H1 (cell line): ENCODE data around the gene ELMO1. TPM values are rescaled to one million over a fixed set of nuclear protein-coding genes. Genes with fewer than 3 reads are reported as not detected.

Experiments used
- CTCF ChIA-PET: fragments of 300-600 bp; sonication (Branson Sonifier 250); formaldehyde crosslinking; loops from one replicate; lab custom pipeline; 2021; ENCODE audit not compliant: partially characterized antibody; lab: Charles Lee
- POLR2A ChIA-PET: fragments of 300-600 bp; sonication (Branson Sonifier 250); formaldehyde crosslinking; loops from one replicate; lab custom pipeline; 2021; ENCODE audit warnings: inconsistent platforms; ENCODE audit not compliant: partially characterized antibody; lab: Charles Lee
- DNase-seq, 2 experiments: peaks; one replicate each; pipeline versions ENCODE4 v3.0.0 to v3.0.0-alpha.2; 2010 to 2022; ENCODE audit warnings: low spot score in 2 of 2, low read depth in 1 of 2, mixed read lengths in 1 of 2
- FAIRE-seq: peaks from 2 replicates; lab custom pipeline; 2011; peaks lifted over from hg19 to GRCh38; lab: Jason Lieb, UNC
- H2AFZ ChIP-seq: 2 replicates; pipeline ENCODE4 v1.8.1; 2012; ENCODE audit warnings: low read length, inconsistent platforms
- H2AK5ac ChIP-seq: 2 replicates; pipeline ENCODE4 v1.6.1; 2013; ENCODE audit warnings: low read depth, low read length
- H2BK120ac ChIP-seq: replicated peaks from 2 replicates; pipeline ENCODE3; 2013; ENCODE audit warnings: low read depth, low read length, inconsistent platforms
- H2BK12ac ChIP-seq: 2 replicates; pipeline ENCODE4 v1.6.1; 2013; ENCODE audit warnings: low read depth, low read length
- H2BK15ac ChIP-seq: 2 replicates; pipeline ENCODE4 v1.6.1; 2013; ENCODE audit warnings: low read length
- H2BK20ac ChIP-seq: 2 replicates; pipeline ENCODE4 v1.6.1; 2013; ENCODE audit warnings: low read length
- H2BK5ac ChIP-seq: 2 replicates; pipeline ENCODE4 v1.6.1; 2013; ENCODE audit warnings: low read depth, low read length
- H3K14ac ChIP-seq: 2 replicates; pipeline ENCODE4 v1.6.1; 2013; ENCODE audit warnings: inconsistent platforms; ENCODE audit not compliant: insufficient read length
- H3K18ac ChIP-seq: 2 replicates; pipeline ENCODE4 v1.6.1; 2013; ENCODE audit warnings: low read length; ENCODE audit errors: extremely low read depth
- H3K23ac ChIP-seq: 2 replicates; pipeline ENCODE4 v1.6.1; 2013; ENCODE audit warnings: inconsistent platforms; ENCODE audit not compliant: insufficient read length
- H3K23me2 ChIP-seq: 2 replicates; pipeline ENCODE4 v1.6.1; 2013; ENCODE audit warnings: low read depth, low read length
- H3K27ac ChIP-seq: 2 replicates; pipeline ENCODE4 v1.6.1; 2011; ENCODE audit warnings: low read depth, low read length, inconsistent platforms
- H3K27me3 ChIP-seq, 4 experiments: replicated peaks in 1 of 4; 1 replicate in 1 of 4; 2 replicates in 3 of 4; pipeline versions ENCODE4 v1.6.1 to v1.8.1; 2011 to 2013; ENCODE audit warnings: low read length in 3 of 4, mild to moderate bottlenecking in 3 of 4, inconsistent platforms in 2 of 4, mixed read lengths in 2 of 4, moderate library complexity in 1 of 4; ENCODE audit not compliant: control insufficient read depth in 3 of 4, insufficient read depth in 3 of 4; ENCODE audit errors: extremely low read depth in 1 of 4
- H3K36me3 ChIP-seq, 4 experiments: 2 replicates each; pipeline versions ENCODE4 v1.6.1 to v1.8.1; 2011 to 2013; ENCODE audit warnings: mild to moderate bottlenecking in 4 of 4, low read length in 3 of 4, moderate library complexity in 2 of 4, control low read depth in 1 of 4, inconsistent platforms in 1 of 4; ENCODE audit not compliant: insufficient read depth in 4 of 4, control insufficient read depth in 2 of 4
- H3K4ac ChIP-seq: replicated peaks from 2 replicates; pipeline ENCODE3; 2013; ENCODE audit warnings: low read length, low read depth, mixed read lengths, inconsistent platforms; ENCODE audit not compliant: insufficient read length
- H3K4me1 ChIP-seq, 4 experiments: replicated peaks in 1 of 4; 1 replicate in 1 of 4; 2 replicates in 3 of 4; pipeline versions ENCODE4 v1.6.1 to v1.8.1; 2011 to 2013; ENCODE audit warnings: low read length in 3 of 4, inconsistent platforms in 2 of 4, mixed read lengths in 1 of 4; ENCODE audit not compliant: insufficient read depth in 4 of 4, control insufficient read depth in 3 of 4
- H3K4me2 ChIP-seq, 2 experiments: 2 replicates each; pipeline versions ENCODE4 v1.6.1 to v1.8.1; 2011 to 2013; ENCODE audit warnings: low read depth in 2 of 2, low read length in 2 of 2, control low read depth in 1 of 2, inconsistent platforms in 1 of 2, mild to moderate bottlenecking in 1 of 2; ENCODE audit not compliant: insufficient read depth in 1 of 2
- H3K4me3 ChIP-seq, 4 experiments: fragments of 200-600, 300-600 bp in 1 of 4; sonication (generic), shearing (Covaris generic), sonication (Bioruptor Twin) in 1 of 4; 2 replicates each; pipeline versions ENCODE4 v1.5.1 to v1.8.1; 2011 to 2016; ENCODE audit warnings: low read length in 4 of 4, low read depth in 3 of 4, control low read depth in 2 of 4, inconsistent platforms in 2 of 4, mild to moderate bottlenecking in 2 of 4, mixed read lengths in 1 of 4, moderate library complexity in 1 of 4; ENCODE audit not compliant: insufficient read depth in 2 of 4; ENCODE audit errors: extremely low read depth in 1 of 4
- H3K56ac ChIP-seq: replicated peaks from 2 replicates; pipeline ENCODE3; 2013; ENCODE audit warnings: low read depth, mild to moderate bottlenecking, mixed read lengths, low read length, inconsistent platforms; ENCODE audit not compliant: insufficient read length
- H3K79me1 ChIP-seq: 2 replicates; pipeline ENCODE4 v1.6.1; 2013; ENCODE audit warnings: low read depth, low read length, control low read depth
- H3K79me2 ChIP-seq, 2 experiments: 2 replicates each; pipeline versions ENCODE4 v1.6.1 to v1.8.1; 2012 to 2013; ENCODE audit warnings: low read length in 2 of 2, mild to moderate bottlenecking in 2 of 2, inconsistent platforms in 1 of 2; ENCODE audit not compliant: insufficient read depth in 2 of 2, control insufficient read depth in 1 of 2
- H3K9ac ChIP-seq, 4 experiments: replicated peaks in 1 of 4; 1 replicate in 1 of 4; 2 replicates in 3 of 4; pipeline versions ENCODE4 v1.6.1 to v1.8.1; 2011 to 2013; ENCODE audit warnings: low read depth in 3 of 4, low read length in 3 of 4, control low read depth in 2 of 4, mild to moderate bottlenecking in 2 of 4, moderate library complexity in 2 of 4, inconsistent platforms in 1 of 4; ENCODE audit errors: extremely low read depth in 1 of 4
- H3K9me3 ChIP-seq, 2 experiments: 2 replicates each; pipeline versions ENCODE4 v1.6.1 to v1.8.1; 2012 to 2013; ENCODE audit warnings: mild to moderate bottlenecking in 2 of 2, moderate library complexity in 2 of 2, control low read depth in 1 of 2, inconsistent platforms in 1 of 2, low read depth in 1 of 2, low read length in 1 of 2, mixed read lengths in 1 of 2; ENCODE audit not compliant: insufficient read depth in 2 of 2
- H4K20me1 ChIP-seq, 2 experiments: replicated peaks in 1 of 2; 2 replicates each; pipeline versions ENCODE3 to v1.8.1; 2011 to 2013; ENCODE audit warnings: inconsistent platforms in 2 of 2, low read length in 2 of 2, mild to moderate bottlenecking in 1 of 2; ENCODE audit not compliant: insufficient read depth in 2 of 2, control insufficient read depth in 1 of 2
- H4K5ac ChIP-seq: 2 replicates; pipeline ENCODE4 v1.6.1; 2013; ENCODE audit warnings: low read length, low read depth, mixed read lengths, inconsistent platforms; ENCODE audit not compliant: insufficient read length
- H4K8ac ChIP-seq: 2 replicates; pipeline ENCODE4 v1.8.0; 2013; ENCODE audit warnings: mild to moderate bottlenecking, moderate library complexity, low read length, inconsistent platforms; ENCODE audit not compliant: insufficient read depth; ENCODE audit errors: extremely low read depth
- H4K91ac ChIP-seq: replicated peaks from 2 replicates; pipeline ENCODE3; 2013; ENCODE audit warnings: low read length, mixed read lengths, inconsistent platforms; ENCODE audit not compliant: insufficient read length
- BCL11A ChIP-seq, 2 experiments: IDR thresholded peaks; one replicate each; pipeline ENCODE4 v1.6.1; 2011; ENCODE audit warnings: low read depth in 2 of 2, low read length in 2 of 2, mild to moderate bottlenecking in 2 of 2
- CBX5 ChIP-seq: fragments of 300-800, 300-1000 bp; sonication (generic); IDR thresholded peaks from 2 replicates; pipeline ENCODE4 v1.7.1; 2016; ENCODE audit warnings: antibody characterized with exemption, low read length, low read depth
- CTBP2 ChIP-seq: IDR thresholded peaks from 2 replicates; pipeline ENCODE4 v1.7.0; 2011; ENCODE audit warnings: borderline replicate concordance, mild to moderate bottlenecking, moderate library complexity, mixed read lengths, low read length; ENCODE audit not compliant: insufficient read depth, insufficient read length
- PHF8 ChIP-seq: fragments of 200-600 bp; sonication (generic); conservative IDR thresholded peaks from 2 replicates; pipeline ENCODE4 v1.7.1; 2012; ENCODE audit warnings: low read depth, mild to moderate bottlenecking, inconsistent platforms, low read length, moderate library complexity
- TAF7 ChIP-seq: optimal IDR thresholded peaks from 2 replicates; pipeline ENCODE3; 2011; ENCODE audit warnings: low read depth, mild to moderate bottlenecking, inconsistent platforms, low read length, moderate library complexity, borderline replicate concordance
- TEAD4 ChIP-seq: IDR thresholded peaks from 2 replicates; pipeline ENCODE4 v1.6.1; 2012; ENCODE audit warnings: low read depth, low read length, inconsistent platforms, mixed read lengths
- WGBS, 2 experiments: shearing (Covaris generic) in 1 of 2; methylation state at CpG; one replicate each; pipeline versions ENCODE4 v1.1.6 to v1.1.7; 2013 to 2015; ENCODE audit warnings: low lambda C conversion rate in 2 of 2, mixed read lengths in 2 of 2, inconsistent platforms in 1 of 2, low coverage in 1 of 2, missing lambda C conversion rate in 1 of 2; ENCODE audit not compliant: insufficient replicate concordance in 2 of 2, insufficient coverage in 1 of 2, insufficient read length in 1 of 2; ENCODE audit errors: extremely low coverage in 1 of 2, missing lambda C conversion rate in 1 of 2; 5-methylcytosine and 5-hydroxymethylcytosine counted together
- polyA plus RNA-seq, 7 experiments: library from polyadenylated mRNA; depleted of rRNA in 3 of 7; stranded (reverse) in 5 of 7; unstranded in 2 of 7; fragments of >200 nt in 5 of 7; fragments of 200-250 nt in 2 of 7; gene quantifications; 1 replicate in 5 of 7; 2 replicates in 1 of 7; 4 replicates in 1 of 7; pipeline versions ENCODE4 v1.2.1 to v1.2.3, GENCODE V29; 2011 to 2013; ENCODE audit warnings: missing spikeins in 2 of 7, mixed read lengths in 2 of 7
- total RNA-seq: library from RNA; stranded (reverse); fragmentation: NEBNext Ultra II Directional; extraction: Animal tissue kit (Norgen Biotek cat#: 25700); gene quantifications from 2 replicates; pipeline ENCODE4 v1.2.1, GENCODE V29; 2021

ELMO1 gene
- total and polyA plus RNA-seq, 2 of the 8 experiments (the other 6 are each of a cell fraction or from before 2014, with no cell fraction given) = 18.4 to 21.0 TPM

- FAIRE-seq (no peak), DNase-seq (no peak)
- Histone ChIP-seq H3K18ac (no peak overlapping the region), H3K4ac (no peak overlapping the region), H3K56ac (no peak overlapping the region), H4K8ac (no peak overlapping the region), H2BK15ac (no peak overlapping the region), H2AFZ (no peak overlapping the region), H3K23me2 (no peaks in the 10 kb centered on the region; the same call in 1 of the 2 replicates), H4K5ac (no peak overlapping the region), H2BK120ac (no peak overlapping the region), H3K9ac (no peak overlapping the region), H4K91ac (no peak overlapping the region), H3K79me2 (peaks cover 0 to 2% of the 10 kb centered on the region in 2 experiments; a peak in 1 of 4 replicates), H3K4me1 (peaks cover 0 to 16% (median 3%) of the 10 kb centered on the region in 4 experiments; a peak in 5 of 7 replicates), H2BK20ac (no peak overlapping the region), H3K23ac (no peak overlapping the region), H2BK5ac (no peak overlapping the region), H3K14ac (no peak overlapping the region), H3K79me1 (no peaks in the 10 kb centered on the region), H2AK5ac (no peak overlapping the region), H3K4me3 (no peak overlapping the region), H3K27me3 (no peaks in the 10 kb centered on the region), H2BK12ac (no peak overlapping the region), H3K4me2 (no peak overlapping the region), H4K20me1 (no peaks in the 10 kb centered on the region), H3K9me3 (no peaks in the 10 kb centered on the region), H3K27ac (no peak overlapping the region), H3K36me3 (no peaks in the 10 kb centered on the region)
- ChIA-PET CTCF (interaction anchor here (0.6 to 1.6 kb wide), 5 partner anchors 14 to 286 kb away, joined by 3 to 8 read pairs (median 4); no protein-coding TSS in a partner anchor), POLR2A (interaction anchor here (0.8 kb wide), 1 partner anchor 56 kb away, joined by 3 read pairs; no protein-coding TSS in a partner anchor)
- 76% methylated on average over 5 of the region's 5 CpGs; no CpG with 5 or more reads in 1 of the 2 experiments for whole genome bisulfite sequencing, 2 experiments
- TF ChIP-seq TAF7 (no peak), CBX5 (no peak), BCL11A (IDR thresholded peaks at IDR 0.05; ENCODE audit: low read depth in 2 of 2, low read length in 2 of 2) (no peak), TEAD4 (no peak), PHF8 (no peak), CTBP2 (no peak)
Measured at GRCh38 chr7:37281368-37282092, 167.1 kb downstream of the ELMO1 start.
